PFSK-1 (cell line): ENCODE results near the gene FBXO22.

Source experiments
- FOXP2 ChIP-seq: optimal IDR thresholded peaks from 2 replicates; pipeline ENCODE3; 2011; ENCODE audit warnings: borderline replicate concordance, control low read depth, inconsistent platforms; ENCODE audit not compliant: insufficient read depth; ENCODE audit errors: extremely low read length, extremely low read depth
- POLR2AphosphoS5 ChIP-seq: IDR thresholded peaks from 2 replicates; pipeline ENCODE4 v1.6.1; 2012; ENCODE audit warnings: low read depth, mild to moderate bottlenecking, control low read depth, low read length, moderate library complexity
- REST ChIP-seq, 2 experiments: IDR thresholded peaks; 2 replicates each; pipeline versions ENCODE4 v1.6.1 to v1.8.0; 2011 to 2012; ENCODE audit warnings: low read depth in 2 of 2, low read length in 2 of 2, control low read depth in 1 of 2, inconsistent platforms in 1 of 2, mild to moderate bottlenecking in 1 of 2, moderate library complexity in 1 of 2; ENCODE audit not compliant: insufficient read depth in 1 of 2
- SIN3A ChIP-seq: IDR thresholded peaks from 2 replicates; pipeline ENCODE4 v1.6.1; 2012; ENCODE audit warnings: mild to moderate bottlenecking, low read length, moderate library complexity, borderline replicate concordance; ENCODE audit not compliant: insufficient read depth
- TAF1 ChIP-seq: IDR thresholded peaks from 2 replicates; pipeline ENCODE4 v1.6.1; 2012; ENCODE audit warnings: low read length, control low read depth, borderline replicate concordance; ENCODE audit not compliant: insufficient read depth

GRCh38 chr15:75947092-75947491, 43.4 kb downstream of the FBXO22 start:
- TF ChIP-seq TAF1 (no peak), REST (IDR thresholded peaks at IDR 0.05; ENCODE audit: insufficient read depth in 1 of 2, low read depth in 2 of 2, low read length in 2 of 2) (no peak), FOXP2 (no peak), POLR2AphosphoS5 (no peak), SIN3A (no peak)
